Measurements from ENCODE around the gene LSM12. TPM values are rescaled to one million over a fixed set of nuclear protein-coding genes. Genes with fewer than 3 reads are reported as not detected.
A peak's percentile ranks its signal among the peaks of the same experiment; 100 is the strongest.

Gene LSM12
- total and polyA plus RNA-seq, 2 donors (not counting 3 experiments of a cell fraction or from before 2014, with no cell fraction given): 36.5 to 68.9 TPM

- peak overlapping the region in 2 of 3 experiments; percentile 10 to 40 for H3K4me3 ChIP-seq (replicated peaks in 1 of 3; ENCODE audit: insufficient read depth in 1 of 3, low read depth in 1 of 3, low read length in 3 of 3)
- DNase-seq (ENCODE audit: low read depth, low spot score): peak; percentile 87
- peak overlapping the region; percentile 28 for H2AFZ ChIP-seq (ENCODE audit: low read depth, low read length)
- H3K27me3 ChIP-seq (ENCODE audit: control insufficient read depth in 2 of 2, insufficient read depth in 2 of 2, low read length in 2 of 2): no peaks in the 10 kb centered on the region
- H3K9ac ChIP-seq (replicated peaks; ENCODE audit: extremely low read depth, insufficient read depth, low read length): peak overlapping the region; percentile 20
- H3K9me1 ChIP-seq (replicated peaks; ENCODE audit: control insufficient read depth, extremely low read depth, insufficient read depth, low read length): no peaks in the 10 kb centered on the region
- peaks cover 0 to 6% of the 10 kb centered on the region in 2 experiments for H3K36me3 ChIP-seq (ENCODE audit: control insufficient read depth in 2 of 2, extremely low read depth in 1 of 2, insufficient read depth in 2 of 2, low read length in 2 of 2)
- CTCF ChIA-PET: interaction anchor here (0.9 to 3.1 kb wide), 11 partner anchors 8 to 114 kb away, joined by 3 to 13 read pairs (median 4); partner anchors contain the start of genes G6PC3, HDAC5 and LSM12
- H3K9me3 ChIP-seq (replicated peaks; ENCODE audit: control insufficient read depth, insufficient read depth, low read length): no peaks in the 10 kb centered on the region
- no peak overlapping the region for H3K27ac ChIP-seq (ENCODE audit: insufficient read depth, low read depth, low read length)
- intact Hi-C loops (cut with micrococcal nuclease) (loop anchor here (1.0 to 10.0 kb wide), 5 partner anchors 12 to 106 kb away; partner anchors contain the start of genes G6PC3, HDAC5, HROB and NAGS), dilution Hi-C loops (cut with MboI; ENCODE audit: extremely low pct_ligation_motif_present, low sequenced_read_pairs) (no loop called here)
- POLR2A ChIA-PET: interaction anchor here (0.5 kb wide), 1 partner anchor 164 kb away, joined by 8 read pairs; no protein-coding TSS in a partner anchor
- H3K4me2 ChIP-seq (ENCODE audit: insufficient read depth, low read length): peak overlapping the region; percentile 49
- H4K20me1 ChIP-seq (replicated peaks; ENCODE audit: control insufficient read depth, extremely low read depth, insufficient read depth, low read length): no peaks in the 10 kb centered on the region
- peaks cover 14% of the 10 kb centered on the region for H3K4me1 ChIP-seq (ENCODE audit: control insufficient read depth, extremely low read depth, insufficient read depth, low read length)
- TF ChIP-seq, protein P1, sequence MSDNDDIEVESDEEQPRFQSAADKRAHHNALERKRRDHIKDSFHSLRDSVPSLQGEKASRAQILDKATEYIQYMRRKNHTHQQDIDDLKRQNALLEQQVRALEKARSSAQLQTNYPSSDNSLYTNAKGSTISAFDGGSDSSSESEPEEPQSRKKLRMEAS (IDR thresholded peaks at IDR 0.05; ENCODE audit: insufficient read depth, insufficient read length): no peak
- TF ChIP-seq POLR2AphosphoS5 (IDR thresholded peaks at IDR 0.05; ENCODE audit: insufficient read depth, low read depth, low read length): peak; percentile 62
- H3K79me2 ChIP-seq (ENCODE audit: control insufficient read depth, insufficient read depth, low read length): no peaks in the 10 kb centered on the region
- FAIRE-seq: peak; percentile 87
- BruUV-seq (replicated peaks): no TSS peak
These were observed 44.6 kb upstream of the LSM12 start for GRCh38 chr17:44110823-44111633.

DNA sequence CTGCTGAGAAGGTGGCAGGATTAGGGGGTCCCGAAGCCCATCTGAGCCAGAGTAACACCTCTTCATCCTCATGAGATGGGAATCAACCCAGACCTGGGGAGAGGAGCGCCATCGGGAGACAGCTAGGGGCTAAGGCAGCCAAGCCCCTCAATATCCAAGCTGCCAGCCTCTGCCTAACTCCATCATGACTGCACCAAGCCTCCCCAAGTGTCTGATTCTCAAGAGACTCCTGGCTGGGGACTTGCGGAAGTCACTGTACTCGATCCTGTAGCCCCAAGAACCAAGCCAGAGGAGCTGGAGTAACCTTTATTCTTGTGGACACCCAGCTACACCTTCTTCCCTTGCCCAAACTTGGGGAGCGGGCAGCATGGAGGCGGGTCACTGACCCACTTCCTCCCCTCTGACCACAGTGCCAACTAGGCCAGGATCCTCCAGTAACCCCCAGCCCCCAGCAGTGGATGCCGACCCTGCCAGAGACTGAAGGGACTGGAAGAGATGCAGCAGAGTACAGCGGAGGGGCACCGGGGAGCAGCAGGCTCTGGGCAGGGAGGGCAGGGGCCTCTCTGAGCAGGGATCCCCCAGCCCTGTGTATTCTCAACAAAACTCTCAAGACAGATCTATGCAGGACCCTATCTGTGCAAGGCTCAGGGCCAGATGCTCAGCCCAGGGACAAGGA is 43.7 kb upstream of the LSM12 start:
- no peak for DNase-seq (ENCODE audit: low read depth, low spot score)
- no peaks in the 10 kb centered on the region for H3K79me2 ChIP-seq (ENCODE audit: control insufficient read depth, insufficient read depth, low read length)
- dilution Hi-C loops (cut with MboI; ENCODE audit: extremely low pct_ligation_motif_present, low sequenced_read_pairs): no loop called here
- peaks cover 14% of the 10 kb centered on the region for H3K4me1 ChIP-seq (ENCODE audit: control insufficient read depth, extremely low read depth, insufficient read depth, low read length)
- H3K27me3 ChIP-seq (ENCODE audit: control insufficient read depth in 2 of 2, insufficient read depth in 2 of 2, low read length in 2 of 2): no peaks in the 10 kb centered on the region
- no peak overlapping the region for H3K27ac ChIP-seq (ENCODE audit: insufficient read depth, low read depth, low read length)
- peak overlapping the region; percentile 49 for H3K4me2 ChIP-seq (ENCODE audit: insufficient read depth, low read length)
- CTCF ChIA-PET: interaction anchor here (0.9 to 3.1 kb wide), 5 partner anchors 11 to 54 kb away, joined by 3 to 13 read pairs (median 6); no protein-coding TSS in a partner anchor
- POLR2A ChIA-PET: no interaction called here
- H3K4me3 ChIP-seq (replicated peaks in 1 of 3; ENCODE audit: insufficient read depth in 1 of 3, low read depth in 1 of 3, low read length in 3 of 3): no peak overlapping the region
- intact Hi-C loops (cut with micrococcal nuclease): loop anchor here (10.0 kb wide), 1 partner anchor 105 kb away; the partner anchor contains the start of gene NAGS
- peaks cover 0 to 5% of the 10 kb centered on the region in 2 experiments for H3K36me3 ChIP-seq (ENCODE audit: control insufficient read depth in 2 of 2, extremely low read depth in 1 of 2, insufficient read depth in 2 of 2, low read length in 2 of 2)
- H2AFZ ChIP-seq (ENCODE audit: low read depth, low read length): no peak overlapping the region
- no peaks in the 10 kb centered on the region for H3K9me1 ChIP-seq (replicated peaks; ENCODE audit: control insufficient read depth, extremely low read depth, insufficient read depth, low read length)
- peak overlapping the region; percentile 20 for H3K9ac ChIP-seq (replicated peaks; ENCODE audit: extremely low read depth, insufficient read depth, low read length)
- no peaks in the 10 kb centered on the region for H4K20me1 ChIP-seq (replicated peaks; ENCODE audit: control insufficient read depth, extremely low read depth, insufficient read depth, low read length)
- no TSS peak for BruUV-seq (replicated peaks)
- TF ChIP-seq POLR2AphosphoS5 (IDR thresholded peaks at IDR 0.05; ENCODE audit: insufficient read depth, low read depth, low read length) (no peak), POLR2A (IDR thresholded peaks at IDR 0.05; ENCODE audit: low read depth, low read length) (no peak), JUN (IDR thresholded peaks at IDR 0.05; ENCODE audit: borderline replicate concordance, insufficient read depth, insufficient read length, low read depth) (no peak), MYC (IDR thresholded peaks at IDR 0.05; ENCODE audit: low read depth, low read length) (no peak), FOS (IDR thresholded peaks at IDR 0.05; ENCODE audit: borderline replicate concordance, insufficient read depth, low read length) (no peak), GATA2 (IDR thresholded peaks at IDR 0.05; ENCODE audit: insufficient read depth, insufficient read length, low read depth, low read length) (no peak), EZH2 (IDR thresholded peaks at IDR 0.05; ENCODE audit: borderline replicate concordance, low read depth, low read length, severe bottlenecking) (no peak)
- TF ChIP-seq, protein P2, sequence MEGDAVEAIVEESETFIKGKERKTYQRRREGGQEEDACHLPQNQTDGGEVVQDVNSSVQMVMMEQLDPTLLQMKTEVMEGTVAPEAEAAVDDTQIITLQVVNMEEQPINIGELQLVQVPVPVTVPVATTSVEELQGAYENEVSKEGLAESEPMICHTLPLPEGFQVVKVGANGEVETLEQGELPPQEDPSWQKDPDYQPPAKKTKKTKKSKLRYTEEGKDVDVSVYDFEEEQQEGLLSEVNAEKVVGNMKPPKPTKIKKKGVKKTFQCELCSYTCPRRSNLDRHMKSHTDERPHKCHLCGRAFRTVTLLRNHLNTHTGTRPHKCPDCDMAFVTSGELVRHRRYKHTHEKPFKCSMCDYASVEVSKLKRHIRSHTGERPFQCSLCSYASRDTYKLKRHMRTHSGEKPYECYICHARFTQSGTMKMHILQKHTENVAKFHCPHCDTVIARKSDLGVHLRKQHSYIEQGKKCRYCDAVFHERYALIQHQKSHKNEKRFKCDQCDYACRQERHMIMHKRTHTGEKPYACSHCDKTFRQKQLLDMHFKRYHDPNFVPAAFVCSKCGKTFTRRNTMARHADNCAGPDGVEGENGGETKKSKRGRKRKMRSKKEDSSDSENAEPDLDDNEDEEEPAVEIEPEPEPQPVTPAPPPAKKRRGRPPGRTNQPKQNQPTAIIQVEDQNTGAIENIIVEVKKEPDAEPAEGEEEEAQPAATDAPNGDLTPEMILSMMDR (IDR thresholded peaks at IDR 0.05; ENCODE audit: extremely low read depth in 1 of 2, insufficient read depth in 1 of 2, low read depth in 1 of 2, low read length in 2 of 2): no peak
- TF ChIP-seq, protein P1 (IDR thresholded peaks at IDR 0.05; ENCODE audit: insufficient read depth, insufficient read length): no peak
- no peak for FAIRE-seq
- no peaks in the 10 kb centered on the region for H3K9me3 ChIP-seq (replicated peaks; ENCODE audit: control insufficient read depth, insufficient read depth, low read length)
